Activated CD8-positive, alpha-beta memory T cell treated with anti-CD3 and anti-CD28 coated beads, Interleukin-2, amount 10 ng/mL, durations not matched to agents 7 days and 5 days (primary cell): ENCODE measurements around the gene GCGR. TPM values are rescaled to one million over a fixed set of nuclear protein-coding genes. Genes with fewer than 3 reads are reported as not detected.

ENCODE experiments used
- ATAC-seq: fragments of 150-1000 bp; cut with Tn5 transposase; one replicate; pipeline ENCODE4 v1.10.0; 2021; ENCODE audit warnings: moderate library complexity
- CTCF ChIA-PET: fragments of 350-600 bp; sonication (Branson Sonifier 250); formaldehyde crosslinking; loops from one replicate; lab custom pipeline; 2021; ENCODE audit warnings: antibody characterized with exemption; lab: Charles Lee
- DNase-seq: peaks from one replicate; pipeline ENCODE4 v3.0.0-alpha.2; 2020
- H3K27ac Mint-ChIP-seq: one replicate; pipeline ENCODE4 v1.8.0; 2021; ENCODE audit warnings: mild to moderate bottlenecking, mixed read lengths
- H3K27me3 Mint-ChIP-seq: one replicate; pipeline ENCODE4 v1.8.0; 2021; ENCODE audit warnings: mixed read lengths
- H3K36me3 Mint-ChIP-seq: one replicate; pipeline ENCODE4 v1.8.0; 2021; ENCODE audit warnings: mild to moderate bottlenecking, mixed read lengths
- H3K4me1 Mint-ChIP-seq: one replicate; pipeline ENCODE4 v1.8.0; 2021; ENCODE audit warnings: mixed read lengths
- H3K4me3 Mint-ChIP-seq: one replicate; pipeline ENCODE4 v1.8.0; 2021; ENCODE audit warnings: mild to moderate bottlenecking, moderate library complexity, mixed read lengths
- H3K9me3 Mint-ChIP-seq: one replicate; pipeline ENCODE4 v1.8.0; 2022; ENCODE audit warnings: low read depth, mixed read lengths
- total RNA-seq, 2 experiments: library from RNA; stranded (reverse); gene quantifications; one replicate each; pipeline ENCODE4 v1.2.3, GENCODE V29; 2021

Gene GCGR
- total RNA-seq, 2 experiments from 2014 or later, result not detected

- no peaks in the 10 kb centered on the region for H3K9me3 Mint-ChIP-seq
These were observed 38.4 kb downstream of the GCGR start for GRCh38 chr17:81842378-81842724.

GRCh38 chr17:81842725-81843504, 39.0 kb downstream of the GCGR start:
- Mint-ChIP-seq H3K4me1 (no peaks in the 10 kb centered on the region), H3K36me3 (peaks cover 22% of the 10 kb centered on the region), H3K4me3 (no peak overlapping the region), H3K27me3 (no peaks in the 10 kb centered on the region), H3K9me3 (no peaks in the 10 kb centered on the region), H3K27ac (no peak overlapping the region)
- CTCF ChIA-PET, result interaction anchor here (2.0 kb wide), 1 partner anchor 9 kb away, joined by 5 read pairs; the partner anchor contains the start of gene MCRIP1
- DNase-seq (no peak), ATAC-seq (no peak)

More at GRCh38 chr17:81842378-81842724, 38.4 kb downstream of the GCGR start:
- CTCF ChIA-PET, result no interaction called here
- Mint-ChIP-seq H3K4me1 (no peaks in the 10 kb centered on the region), H3K36me3 (peaks cover 21% of the 10 kb centered on the region), H3K27me3 (no peaks in the 10 kb centered on the region), H3K4me3 (no peak overlapping the region), H3K27ac (no peak overlapping the region)
- no peak for ATAC-seq
- DNase-seq, result no peak

- H3K9me3 Mint-ChIP-seq, result no peaks in the 10 kb centered on the region
- H3K4me3 Mint-ChIP-seq, result no peak overlapping the region
- ATAC-seq (no peak), DNase-seq (no peak)
- H3K27me3 Mint-ChIP-seq, result no peaks in the 10 kb centered on the region
- CTCF ChIA-PET, result interaction anchor here (2.0 kb wide), 1 partner anchor 10 kb away, joined by 5 read pairs; the partner anchor contains the start of gene MCRIP1
- H3K4me1 Mint-ChIP-seq, result no peaks in the 10 kb centered on the region
- H3K36me3 Mint-ChIP-seq, result peaks cover 24% of the 10 kb centered on the region
- H3K27ac Mint-ChIP-seq, result no peak overlapping the region
These were observed 39.9 kb downstream of the GCGR start for GRCh38 chr17:81843713-81844326.

GRCh38 chr17:81844327-81844851, 40.4 kb downstream of the GCGR start:
- CTCF ChIA-PET, result interaction anchor here (2.0 kb wide), 1 partner anchor 11 kb away, joined by 5 read pairs; the partner anchor contains the start of gene MCRIP1
- Mint-ChIP-seq H3K36me3 (peaks cover 25% of the 10 kb centered on the region), H3K27me3 (no peaks in the 10 kb centered on the region), H3K9me3 (no peaks in the 10 kb centered on the region), H3K4me1 (no peaks in the 10 kb centered on the region), H3K4me3 (no peak overlapping the region), H3K27ac (no peak overlapping the region)
- no peak for ATAC-seq
- no peak for DNase-seq

- no peak for DNase-seq
- H3K9me3 Mint-ChIP-seq, result no peaks in the 10 kb centered on the region
- CTCF ChIA-PET, result interaction anchor here (2.0 kb wide), 1 partner anchor 11 kb away, joined by 5 read pairs; the partner anchor contains the start of gene MCRIP1
These were observed 40.9 kb downstream of the GCGR start for GRCh38 chr17:81844887-81845286.

GRCh38 chr17:81845361-81845760, 41.4 kb downstream of the GCGR start:
- Mint-ChIP-seq H3K36me3 (peaks cover 25% of the 10 kb centered on the region), H3K9me3 (no peaks in the 10 kb centered on the region), H3K4me1 (no peaks in the 10 kb centered on the region), H3K27ac (no peak overlapping the region), H3K4me3 (no peak overlapping the region), H3K27me3 (no peaks in the 10 kb centered on the region)
- no peak for ATAC-seq
- DNase-seq, result no peak
- CTCF ChIA-PET, result no interaction called here

More at GRCh38 chr17:81844887-81845286, 40.9 kb downstream of the GCGR start:
- Mint-ChIP-seq H3K4me3 (no peak overlapping the region), H3K27me3 (no peaks in the 10 kb centered on the region), H3K4me1 (no peaks in the 10 kb centered on the region), H3K36me3 (peaks cover 25% of the 10 kb centered on the region), H3K27ac (no peak overlapping the region)
- no peak for ATAC-seq

- H3K9me3 Mint-ChIP-seq, result no peaks in the 10 kb centered on the region
- H3K4me3 Mint-ChIP-seq, result no peak overlapping the region
- DNase-seq, result no peak
- no peak for ATAC-seq
- no peaks in the 10 kb centered on the region for H3K4me1 Mint-ChIP-seq
- H3K36me3 Mint-ChIP-seq, result peaks cover 27% of the 10 kb centered on the region
- H3K27me3 Mint-ChIP-seq, result no peaks in the 10 kb centered on the region
- CTCF ChIA-PET, result no interaction called here
- H3K27ac Mint-ChIP-seq, result no peak overlapping the region
These were observed 42.2 kb downstream of the GCGR start for GRCh38 chr17:81845881-81846742.

GRCh38 chr17:81846743-81847689, 43.1 kb downstream of the GCGR start:
- ATAC-seq (no peak), DNase-seq (no peak)
- Mint-ChIP-seq H3K4me3 (no peak overlapping the region), H3K27me3 (no peaks in the 10 kb centered on the region), H3K4me1 (no peaks in the 10 kb centered on the region), H3K9me3 (no peaks in the 10 kb centered on the region), H3K27ac (no peak overlapping the region), H3K36me3 (peaks cover 35% of the 10 kb centered on the region)
- CTCF ChIA-PET, result interaction anchor here (0.7 kb wide), 1 partner anchor 113 kb away, joined by 3 read pairs; no protein-coding TSS in a partner anchor

GRCh38 chr17:81849457-81849856, 45.5 kb downstream of the GCGR start:
- ATAC-seq (no peak), DNase-seq (no peak)
- Mint-ChIP-seq H3K9me3 (no peaks in the 10 kb centered on the region), H3K27ac (no peak overlapping the region), H3K4me1 (peaks cover 5% of the 10 kb centered on the region), H3K4me3 (no peak overlapping the region), H3K36me3 (peaks cover 46% of the 10 kb centered on the region), H3K27me3 (no peaks in the 10 kb centered on the region)
- CTCF ChIA-PET, result interaction anchor here (1.7 kb wide), 1 partner anchor 12 kb away, joined by 3 read pairs; no protein-coding TSS in a partner anchor

- peaks cover 48% of the 10 kb centered on the region for H3K36me3 Mint-ChIP-seq
- no peak overlapping the region for H3K4me3 Mint-ChIP-seq
- ATAC-seq (no peak), DNase-seq (no peak)
- peaks cover 11% of the 10 kb centered on the region for H3K4me1 Mint-ChIP-seq
- CTCF ChIA-PET, result interaction anchor here (0.7 to 1.2 kb wide), 2 partner anchors 129 to 152 kb away, joined by 3 read pairs; no protein-coding TSS in a partner anchor
- H3K27ac Mint-ChIP-seq, result no peak overlapping the region
- H3K27me3 Mint-ChIP-seq, result no peaks in the 10 kb centered on the region
- no peaks in the 10 kb centered on the region for H3K9me3 Mint-ChIP-seq
These were observed 47.5 kb downstream of the GCGR start for GRCh38 chr17:81851423-81851822.

GRCh38 chr17:81852237-81852636, 48.3 kb downstream of the GCGR start:
- no peak overlapping the region for H3K27ac Mint-ChIP-seq
- no peaks in the 10 kb centered on the region for H3K27me3 Mint-ChIP-seq
- no peak for ATAC-seq
- H3K4me1 Mint-ChIP-seq, result peaks cover 12% of the 10 kb centered on the region
- H3K4me3 Mint-ChIP-seq, result no peak overlapping the region
- peaks cover 42% of the 10 kb centered on the region for H3K36me3 Mint-ChIP-seq
- DNase-seq, result no peak
- CTCF ChIA-PET, result interaction anchor here (0.7 to 1.2 kb wide), 2 partner anchors 118 to 120 kb away, joined by 3 read pairs; no protein-coding TSS in a partner anchor
- H3K9me3 Mint-ChIP-seq, result no peaks in the 10 kb centered on the region
